NCI-H187 (cell line): ENCODE measurements around the gene MBOAT1.
"Not testable (repeated sequence)": the region's sequence is repeated elsewhere in the genome, so short reads cannot be mapped to it uniquely, and the experiment has no call there.

Source experiments
- DNase-seq, 2 experiments: peaks; one replicate each; lab custom pipeline; 2025; lab: John Stamatoyannopoulos, UW

Gene MBOAT1

DNA sequence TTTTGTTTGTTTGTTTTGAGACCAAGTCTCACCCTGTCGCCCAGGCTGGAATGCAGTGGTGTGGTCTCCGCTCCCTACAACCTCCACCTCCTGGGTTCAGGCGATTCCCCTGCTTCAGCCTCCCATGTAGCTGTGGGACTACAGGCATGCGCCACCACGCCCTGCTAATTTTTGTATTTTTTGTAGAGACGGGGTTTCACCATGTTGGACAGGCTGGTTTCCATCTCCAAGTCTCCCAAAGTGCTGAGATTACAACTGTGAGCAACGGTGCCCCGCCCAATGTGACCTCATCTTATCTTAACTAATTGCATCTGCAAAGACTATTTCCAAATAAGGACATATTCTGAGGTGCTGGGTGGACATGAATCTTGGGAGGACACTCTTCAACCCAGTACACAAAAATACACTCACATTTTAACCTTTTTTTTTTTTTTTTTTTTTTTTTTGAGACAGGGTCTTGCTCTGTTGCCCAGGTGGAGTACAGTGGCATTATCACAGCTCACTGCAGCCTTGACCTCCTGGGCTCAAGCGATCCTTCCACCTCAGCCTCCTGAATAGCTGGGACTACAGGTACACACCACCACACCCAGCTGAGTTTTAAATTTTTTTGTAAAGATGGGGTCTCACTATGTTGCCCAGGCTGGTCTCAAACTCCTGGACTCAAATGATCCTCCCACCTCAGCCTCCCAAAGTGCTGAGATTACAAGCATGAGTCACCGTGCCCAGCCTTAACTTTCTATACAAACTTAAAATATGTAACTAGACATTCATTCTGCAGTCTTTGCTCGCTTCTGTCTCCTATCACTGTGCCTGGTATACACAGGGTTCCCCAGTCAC is 72.9 kb downstream of the MBOAT1 start:
- DNase-seq = not testable (repeated sequence)

DNA sequence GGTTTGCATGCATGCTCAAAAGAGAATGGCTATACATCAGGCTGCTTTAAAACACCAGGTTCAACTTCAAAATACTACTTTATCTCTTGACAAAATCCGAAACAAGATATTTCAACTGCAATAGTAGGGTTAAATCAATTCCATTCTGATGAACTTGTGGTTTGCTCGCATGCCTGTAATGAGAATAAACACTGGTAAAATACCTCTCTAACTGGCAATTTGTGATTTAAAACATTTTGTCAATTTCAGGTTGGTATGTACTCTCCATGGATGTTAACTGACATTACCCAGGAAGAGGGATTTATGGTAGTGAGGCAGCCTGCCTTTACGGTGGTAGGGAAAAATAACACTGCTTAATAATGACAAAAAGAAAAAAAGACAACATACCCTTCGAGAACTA is 74.4 kb downstream of the MBOAT1 start:
- no peak for DNase-seq

DNA sequence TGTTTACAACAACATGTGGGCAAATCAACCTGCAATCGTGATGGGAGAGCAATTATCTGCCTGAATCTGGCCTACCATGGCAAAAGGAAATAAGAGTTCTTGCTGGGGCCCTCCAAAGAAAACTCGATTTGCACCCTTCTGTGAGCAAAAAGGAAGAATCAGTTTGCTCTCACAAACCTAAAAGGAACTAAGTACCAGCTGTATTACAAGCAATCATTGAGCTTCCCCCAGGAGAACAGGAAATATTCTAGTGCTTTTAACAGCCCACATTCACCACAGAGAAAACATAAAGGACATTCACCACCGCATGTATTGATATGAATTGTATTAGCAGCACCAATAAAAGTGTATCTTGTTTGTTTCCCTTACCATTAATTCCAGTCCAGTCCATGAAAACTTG is 75.0 kb downstream of the MBOAT1 start:
- DNase-seq = no peak

GRCh38 chr6:20135677-20136268 is 76.5 kb downstream of the MBOAT1 start:
- no peak for DNase-seq

GRCh38 chr6:20134613-20135012 is 77.7 kb downstream of the MBOAT1 start:
- no peak for DNase-seq

DNA sequence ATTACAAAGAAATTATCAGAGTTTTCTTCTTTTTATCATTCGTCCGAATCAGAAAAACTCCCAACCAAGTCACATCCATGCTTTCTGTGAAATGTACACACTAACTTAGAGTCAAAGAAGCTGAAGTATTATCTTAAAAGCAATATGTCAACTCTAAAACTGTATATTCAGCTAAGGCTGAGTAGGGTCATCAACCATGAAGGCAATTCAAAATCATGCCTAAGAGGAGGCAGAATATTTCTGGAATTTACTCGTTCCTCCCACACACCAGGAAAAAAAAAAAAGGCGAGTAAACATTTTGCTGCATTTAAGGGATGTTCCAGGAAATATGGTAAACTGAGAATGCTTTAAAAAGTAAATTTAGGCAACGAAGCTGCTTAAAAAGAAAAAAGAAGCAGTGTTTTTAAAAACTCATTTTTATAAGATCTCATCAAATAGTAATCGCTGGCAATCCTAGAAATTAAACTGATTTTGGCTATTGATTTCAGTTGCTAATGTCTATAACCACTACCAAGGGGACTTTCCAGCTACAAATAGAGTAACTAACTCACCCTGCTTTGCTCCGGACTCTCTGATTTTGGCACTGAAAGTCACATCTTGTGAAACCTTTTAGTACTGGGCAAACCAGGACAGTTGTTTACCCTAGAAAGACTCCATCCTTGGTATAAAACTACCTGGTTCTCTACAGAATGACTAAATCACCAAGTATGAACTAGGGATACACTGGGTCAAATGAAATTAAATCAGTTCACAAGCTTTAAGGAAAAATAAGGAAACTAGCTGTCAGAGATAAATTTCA is 82.8 kb downstream of the MBOAT1 start:
- DNase-seq = no peak

- no peak for DNase-seq
Observed at GRCh38 chr6:20128018-20128417, 84.3 kb downstream of the MBOAT1 start.

DNA sequence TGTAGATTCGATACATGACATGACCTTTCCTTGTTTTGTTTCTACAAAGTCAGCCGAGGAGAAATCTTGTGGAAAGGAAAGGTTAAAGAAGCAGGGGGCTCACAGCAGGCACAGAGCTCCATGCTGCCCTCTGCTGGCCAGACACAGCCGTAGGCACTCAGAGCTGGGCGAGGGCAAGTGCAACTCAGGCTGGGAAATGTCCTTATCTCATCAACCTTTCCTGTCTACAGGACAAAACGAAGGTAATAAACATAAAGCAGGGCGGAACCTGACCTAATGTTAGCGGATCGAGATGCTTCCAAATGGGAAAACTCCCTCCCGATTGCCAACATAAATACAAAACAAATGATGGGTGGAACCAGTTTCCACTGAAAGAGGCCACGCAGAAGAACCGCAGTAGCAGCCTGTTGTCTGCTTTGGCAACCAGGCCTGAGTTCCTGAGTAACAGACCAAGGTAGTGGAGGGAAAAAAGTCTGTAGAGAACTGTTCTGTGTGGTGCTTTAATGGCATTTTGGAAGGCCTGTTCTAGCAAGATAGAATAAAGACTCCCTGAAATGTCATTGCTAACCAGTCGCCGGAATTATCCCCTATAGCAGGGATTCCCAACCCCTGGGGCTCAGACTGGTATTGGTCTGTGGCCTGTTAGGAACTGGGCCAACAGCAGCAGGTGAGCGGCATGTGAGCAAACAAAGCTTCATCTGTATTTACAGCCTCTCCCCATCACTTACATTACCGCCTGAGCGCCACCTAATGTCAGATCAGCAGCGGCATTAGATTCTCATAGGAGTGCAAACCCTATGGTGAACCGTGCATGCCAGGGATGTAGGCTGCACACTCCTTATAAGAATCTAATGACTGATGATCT is 85.2 kb downstream of the MBOAT1 start:
- DNase-seq = peak; percentile 62 to 66

GRCh38 chr6:20126102-20126752 is 86.0 kb downstream of the MBOAT1 start:
- no peak for DNase-seq

GRCh38 chr6:20124545-20124944 is 87.7 kb downstream of the MBOAT1 start:
- no peak for DNase-seq

DNA sequence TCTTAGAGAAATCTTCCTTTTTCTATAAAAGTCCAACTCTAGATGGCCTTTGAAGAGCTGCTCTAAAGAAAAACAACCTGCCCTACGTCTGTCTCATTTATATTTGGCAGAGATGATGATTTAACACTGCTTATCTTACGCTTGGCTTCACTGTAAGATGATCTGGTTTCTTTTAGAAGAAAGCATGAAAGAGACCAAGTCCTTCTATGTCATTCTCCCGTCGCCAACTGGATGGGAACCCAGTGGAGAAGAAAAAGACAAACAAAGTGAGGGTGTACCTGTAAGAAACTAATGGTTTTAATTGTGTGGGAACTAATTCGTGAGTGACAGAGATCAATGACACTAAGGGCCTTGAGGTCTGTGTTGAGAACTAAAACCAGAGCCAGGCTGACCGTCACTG is 92.8 kb downstream of the MBOAT1 start:
- DNase-seq = peak in 1 of 2 experiments; percentile 27

GRCh38 chr6:20118892-20119291 is 93.4 kb downstream of the MBOAT1 start:
- DNase-seq = no peak

DNA sequence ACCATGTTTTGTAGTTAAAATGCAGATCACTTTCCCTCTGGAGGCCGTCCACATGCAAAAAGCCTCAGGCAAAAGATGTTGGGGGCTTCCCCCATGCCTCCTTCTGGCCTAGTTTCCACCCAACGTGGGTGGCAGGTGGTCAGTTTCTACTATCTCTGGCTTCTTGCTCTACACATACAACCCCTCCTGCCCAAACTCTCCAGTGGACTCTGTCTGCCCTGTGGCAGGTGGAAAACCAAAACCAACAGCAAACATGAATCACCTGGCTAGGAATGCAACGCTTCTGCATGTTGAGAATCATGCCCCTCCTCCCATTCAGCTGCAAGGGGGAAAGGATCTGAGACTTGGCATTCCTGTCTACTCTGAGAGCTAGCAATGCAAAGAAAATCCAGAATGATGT is 94.8 kb downstream of the MBOAT1 start:
- no peak for DNase-seq

GRCh38 chr6:20116792-20117191 is 95.5 kb downstream of the MBOAT1 start:
- DNase-seq = no peak

DNA sequence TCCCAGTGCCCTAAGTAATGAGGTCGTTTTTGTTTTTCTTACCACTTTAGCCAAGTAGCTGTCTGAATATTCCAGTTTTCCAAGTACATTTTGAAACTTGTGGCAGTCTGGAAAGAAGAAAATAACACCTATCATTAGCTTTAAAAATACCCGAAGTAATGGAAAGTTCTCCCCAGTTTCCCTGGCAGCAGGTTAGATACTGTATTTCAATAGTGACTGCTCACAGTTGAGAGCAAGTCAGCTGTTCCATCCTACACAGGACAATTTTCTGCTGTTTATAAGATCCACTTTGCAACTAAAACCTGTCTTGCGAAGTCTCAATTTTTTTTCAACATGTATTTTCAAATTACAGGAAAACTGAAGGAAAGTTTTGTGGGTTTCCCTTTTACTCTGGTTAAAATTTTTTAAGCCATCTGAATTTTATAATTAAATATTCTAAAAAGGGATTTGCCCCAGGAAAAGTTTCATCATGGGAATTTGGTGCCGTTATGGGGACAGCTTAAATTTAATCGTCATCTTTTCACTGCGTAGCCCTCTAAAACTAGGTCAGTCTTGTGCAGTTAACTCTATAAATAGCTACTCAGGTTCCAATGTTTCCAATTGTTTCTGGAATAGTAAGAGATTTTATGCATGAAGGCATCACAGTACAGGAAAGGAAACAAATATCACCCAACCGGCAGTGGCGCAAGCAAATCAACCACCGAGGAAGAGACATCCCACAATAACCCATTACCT is 96.9 kb downstream of the MBOAT1 start:
- no peak for DNase-seq

DNA sequence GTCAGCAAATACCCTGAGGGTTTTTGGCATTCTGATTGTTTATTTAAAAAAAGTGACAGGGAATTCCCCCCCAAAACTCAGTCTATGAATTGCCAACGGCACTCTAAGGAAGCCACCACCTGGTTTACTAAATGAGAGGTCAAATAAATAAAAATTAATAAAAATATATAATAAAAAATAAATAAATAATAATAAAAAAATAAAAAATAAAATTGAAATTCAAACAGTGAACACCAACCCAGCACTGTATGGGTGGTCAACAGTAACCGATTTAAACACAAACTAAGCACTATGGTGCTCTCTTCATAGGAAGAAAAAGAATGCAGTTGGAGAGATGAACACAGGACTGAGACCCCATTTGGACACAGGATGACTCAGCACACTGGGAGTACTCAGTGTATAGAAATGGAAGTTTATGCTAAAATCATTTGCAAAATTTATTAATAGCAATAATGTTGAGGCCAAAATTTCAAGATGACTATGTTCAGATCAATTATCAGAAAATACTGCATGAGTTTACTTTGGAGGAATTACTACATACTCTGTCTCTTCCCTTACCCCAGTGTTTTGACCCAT is 98.5 kb downstream of the MBOAT1 start:
- no peak for DNase-seq

DNA sequence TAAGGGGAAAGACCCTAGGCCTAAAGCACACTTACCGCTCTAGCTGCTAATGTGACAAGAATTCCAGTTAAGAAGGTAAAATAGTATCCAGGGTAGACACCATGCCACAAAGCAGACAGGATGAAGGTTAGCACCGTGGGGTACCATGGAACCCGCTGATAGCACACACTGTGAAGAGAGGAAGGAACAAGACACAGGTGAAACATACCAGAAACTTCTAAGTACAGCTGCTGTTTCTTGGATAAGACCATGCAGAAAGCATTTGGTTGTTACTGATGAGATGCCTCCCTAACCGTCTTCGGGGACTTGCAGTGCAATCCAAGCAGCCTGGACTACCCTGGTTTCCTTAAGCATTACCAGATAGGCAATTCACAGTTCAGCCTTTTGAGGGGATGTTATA is 99.4 kb downstream of the MBOAT1 start:
- DNase-seq = no peak

DNA sequence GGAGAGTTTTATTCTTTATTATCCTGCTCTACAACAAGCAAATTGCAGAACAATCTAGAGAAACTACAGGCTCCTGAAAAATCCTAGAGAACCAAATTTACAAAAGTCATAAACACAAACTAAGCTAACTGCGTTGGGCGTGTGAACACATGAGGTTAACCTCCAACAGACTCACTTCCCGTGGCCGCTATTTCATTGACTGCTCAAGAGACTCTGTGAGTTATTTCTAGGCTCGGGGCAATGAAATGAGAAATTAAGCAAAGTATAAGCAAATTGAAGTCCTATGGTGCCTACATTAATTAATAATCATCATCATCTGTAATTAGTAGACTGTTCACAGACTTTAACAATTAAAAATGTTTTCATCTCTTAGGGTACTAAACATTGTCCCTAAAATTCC is 100.0 kb downstream of the MBOAT1 start:
- DNase-seq = no peak

DNA sequence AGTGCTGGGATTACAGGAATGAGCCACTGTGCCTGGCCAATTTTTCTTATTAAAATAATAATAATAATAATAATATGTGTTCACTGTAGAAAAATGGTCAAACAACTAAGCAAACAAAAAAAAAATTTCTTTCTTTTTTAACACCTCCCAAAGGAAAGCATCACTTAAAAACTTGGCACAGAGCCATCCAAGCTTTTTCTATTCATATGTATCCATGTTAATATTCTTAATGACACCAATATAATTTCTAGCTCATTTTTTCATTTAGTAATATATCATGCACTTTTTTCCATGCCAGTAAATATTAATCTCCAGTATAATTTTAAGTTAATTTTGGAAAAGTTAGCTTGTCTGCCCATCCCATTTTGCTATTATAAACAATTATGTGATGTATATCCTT is 101.8 kb downstream of the MBOAT1 start:
- no peak for DNase-seq

DNA sequence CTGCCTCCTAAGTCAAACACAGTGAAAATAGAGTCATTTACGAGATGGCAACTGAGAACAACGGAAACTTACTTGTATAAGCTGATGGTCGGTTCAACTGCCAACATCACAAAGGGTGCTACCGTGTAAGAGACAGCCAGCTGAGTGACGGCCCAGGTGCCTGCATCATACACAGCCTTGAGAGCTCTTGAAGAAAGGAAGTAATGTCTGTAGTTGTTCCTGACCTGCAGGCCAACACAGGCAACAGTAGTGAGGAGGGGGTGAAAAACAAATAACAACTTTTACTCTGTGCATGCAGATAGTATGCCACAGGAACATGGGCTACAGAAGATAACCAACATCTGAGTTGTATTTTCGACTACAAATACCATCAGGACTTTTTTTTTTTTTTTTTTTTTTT is 102.7 kb downstream of the MBOAT1 start:
- no peak for DNase-seq
